ENCODE results near the gene AURKAIP1.

Gene AURKAIP1

DNA sequence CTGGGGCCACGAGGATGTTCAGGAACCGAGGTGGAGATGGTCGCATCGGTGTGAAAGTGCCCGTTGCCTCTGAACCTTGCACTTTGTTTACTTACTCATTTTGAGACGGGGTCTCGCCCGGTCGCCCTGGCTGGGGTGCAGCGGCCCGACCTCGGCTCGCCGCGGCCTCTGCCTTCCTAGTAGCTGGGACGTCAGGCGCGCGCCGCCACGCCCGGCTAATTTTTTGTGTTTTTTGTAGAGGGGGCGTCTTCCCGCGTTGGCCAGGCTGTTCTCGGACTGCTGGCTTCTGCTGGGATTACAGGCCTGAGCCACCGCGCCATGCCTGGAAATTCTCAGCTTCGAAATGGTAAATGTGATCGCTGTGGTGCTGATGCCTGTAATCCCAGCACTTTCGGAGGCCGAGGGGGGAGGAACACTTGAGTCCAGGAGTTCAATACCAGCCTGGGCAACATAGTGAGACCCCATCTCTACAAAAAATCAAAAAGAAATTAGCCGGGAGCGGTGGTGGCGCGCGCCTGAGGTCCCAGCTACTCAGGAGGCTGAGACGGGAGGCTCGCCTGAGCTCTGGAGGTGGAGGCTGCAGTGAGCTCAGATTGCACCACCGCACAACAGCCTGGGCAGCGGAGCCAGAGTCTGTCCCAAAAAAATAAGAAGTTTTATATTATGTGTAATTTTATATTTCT, 32.8 kb upstream of the AURKAIP1 start:
- TF ChIP-seq GATA3 (IDR thresholded peaks at IDR 0.05; ENCODE audit: low read depth, low read length) (no peak), GATA2 (IDR thresholded peaks at IDR 0.05; ENCODE audit: low read depth, low read length) (no peak)

DNA sequence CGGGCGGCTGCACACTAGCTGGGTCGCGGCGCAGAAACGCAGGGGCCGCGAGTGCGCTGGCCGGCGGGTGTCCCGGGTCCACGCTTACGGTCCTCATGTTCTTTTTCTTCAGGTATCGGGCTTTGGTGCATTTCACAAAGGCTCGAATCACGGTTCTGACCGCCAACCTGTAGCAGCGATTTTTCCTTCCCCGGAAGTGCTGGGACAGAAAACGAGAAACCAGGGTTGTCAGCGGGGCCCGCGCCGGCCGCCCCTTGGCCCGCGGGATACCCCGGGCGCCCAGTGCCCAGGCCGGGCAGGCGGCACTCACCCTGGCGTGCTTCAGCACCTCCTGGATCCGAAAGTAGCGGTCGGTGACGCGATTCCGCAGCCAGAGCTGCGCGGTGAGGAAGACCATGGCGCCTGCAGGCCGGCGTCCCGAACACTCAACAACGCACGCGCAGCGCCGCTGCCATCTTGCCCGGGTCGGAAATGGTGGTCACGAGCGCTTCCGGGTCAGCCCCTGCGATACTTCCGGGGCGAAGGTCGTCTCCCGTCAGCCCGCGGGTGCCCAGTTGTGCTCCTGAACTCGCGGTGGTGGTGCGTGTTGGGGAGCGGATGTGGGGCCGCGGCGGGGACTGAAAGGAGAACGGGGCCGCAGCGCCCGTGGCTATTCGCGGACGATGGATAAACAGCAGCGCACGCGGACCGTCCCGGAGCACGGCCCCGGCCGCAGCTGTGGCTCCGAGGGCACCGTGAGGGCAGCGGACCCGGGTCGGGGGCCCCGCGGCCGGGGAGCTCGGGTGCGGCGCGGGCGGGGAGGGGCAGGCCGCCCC, 32.0 kb upstream of the AURKAIP1 start, which contains the start of gene MRPL20:
Gene MRPL20 (minus strand): TSS at position 473 of the 815 bp plus-strand sequence. CDS start 76 bp downstream, at position 397.
- TF ChIP-seq GATA3 (IDR thresholded peaks at IDR 0.05; ENCODE audit: low read depth, low read length) = no peak
- no peak for TF ChIP-seq GATA2 (IDR thresholded peaks at IDR 0.05; ENCODE audit: low read depth, low read length)

GRCh38 chr1:1406101-1406820, 31.3 kb upstream of the AURKAIP1 start:
- TF ChIP-seq GATA3 (IDR thresholded peaks at IDR 0.05; ENCODE audit: low read depth, low read length) = no peak
- no peak for TF ChIP-seq GATA2 (IDR thresholded peaks at IDR 0.05; ENCODE audit: low read depth, low read length)

DNA sequence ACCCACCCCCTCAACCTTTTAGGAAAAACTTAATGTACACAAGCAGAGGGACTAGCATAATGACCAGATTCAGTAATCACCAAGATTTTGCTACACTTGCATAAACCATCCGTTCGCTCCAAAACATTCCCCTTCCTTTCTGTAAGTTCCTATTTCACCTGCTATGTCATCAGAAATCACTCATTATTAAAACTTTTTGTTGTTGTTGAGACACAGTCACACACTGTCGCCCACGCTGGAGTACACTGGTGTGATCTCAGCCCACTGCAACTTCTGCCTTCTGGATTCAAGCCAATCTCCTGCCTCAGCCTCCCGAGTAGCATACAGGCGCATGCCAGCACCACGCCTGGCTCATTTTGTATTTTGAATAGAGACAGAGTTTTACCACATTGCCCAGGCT, 28.6 kb upstream of the AURKAIP1 start:
- TF ChIP-seq GATA3 (IDR thresholded peaks at IDR 0.05; ENCODE audit: low read depth, low read length) (no peak), GATA2 (IDR thresholded peaks at IDR 0.05; ENCODE audit: low read depth, low read length) (no peak)

DNA sequence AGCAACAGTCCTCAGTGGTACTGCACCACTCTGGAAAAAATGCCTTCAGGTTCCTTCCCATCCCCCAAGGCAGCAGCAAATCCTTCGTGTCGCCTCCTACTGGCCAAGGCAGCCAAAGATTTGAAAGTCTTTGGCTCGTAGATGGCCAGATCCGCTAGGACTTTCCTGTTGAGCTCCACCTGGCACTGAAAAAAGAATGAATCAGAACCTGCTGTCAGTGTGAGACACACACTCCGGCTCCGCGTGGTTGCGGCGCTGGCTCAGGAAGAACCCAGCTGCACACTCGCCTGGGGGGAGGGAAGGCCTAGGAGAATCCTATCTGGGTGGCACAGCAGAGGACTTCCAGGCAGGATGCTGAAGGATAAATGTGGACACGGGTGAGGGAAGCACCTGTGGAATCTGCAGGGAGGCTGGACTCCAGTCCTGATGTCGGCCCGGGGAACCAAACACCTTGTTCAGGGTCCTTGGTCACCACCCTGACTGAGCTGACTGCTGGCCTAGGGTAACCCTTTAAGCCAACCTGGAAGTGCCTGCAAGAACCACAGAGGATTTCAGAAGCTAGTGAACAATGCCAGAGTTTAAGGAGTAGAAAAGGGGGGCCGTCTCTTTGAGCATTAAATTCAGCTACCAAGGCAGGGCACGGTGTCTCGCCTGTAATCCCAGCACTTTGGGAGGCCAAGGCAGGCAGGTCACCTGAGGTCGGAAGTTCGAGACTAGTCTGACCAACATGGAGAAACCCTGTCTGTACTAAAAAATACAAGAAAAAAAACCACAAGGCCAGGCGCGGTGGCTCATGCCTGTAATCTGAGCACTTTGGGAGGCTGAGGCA, 27.3 kb upstream of the AURKAIP1 start:
- no peak for TF ChIP-seq GATA3 (IDR thresholded peaks at IDR 0.05; ENCODE audit: low read depth, low read length)
- no peak for TF ChIP-seq GATA2 (IDR thresholded peaks at IDR 0.05; ENCODE audit: low read depth, low read length)

- TF ChIP-seq GATA2 (IDR thresholded peaks at IDR 0.05; ENCODE audit: low read depth, low read length) (no peak), GATA3 (IDR thresholded peaks at IDR 0.05; ENCODE audit: low read depth, low read length) (no peak)
Measured at GRCh38 chr1:1401457-1402010, 26.5 kb upstream of the AURKAIP1 start.

DNA sequence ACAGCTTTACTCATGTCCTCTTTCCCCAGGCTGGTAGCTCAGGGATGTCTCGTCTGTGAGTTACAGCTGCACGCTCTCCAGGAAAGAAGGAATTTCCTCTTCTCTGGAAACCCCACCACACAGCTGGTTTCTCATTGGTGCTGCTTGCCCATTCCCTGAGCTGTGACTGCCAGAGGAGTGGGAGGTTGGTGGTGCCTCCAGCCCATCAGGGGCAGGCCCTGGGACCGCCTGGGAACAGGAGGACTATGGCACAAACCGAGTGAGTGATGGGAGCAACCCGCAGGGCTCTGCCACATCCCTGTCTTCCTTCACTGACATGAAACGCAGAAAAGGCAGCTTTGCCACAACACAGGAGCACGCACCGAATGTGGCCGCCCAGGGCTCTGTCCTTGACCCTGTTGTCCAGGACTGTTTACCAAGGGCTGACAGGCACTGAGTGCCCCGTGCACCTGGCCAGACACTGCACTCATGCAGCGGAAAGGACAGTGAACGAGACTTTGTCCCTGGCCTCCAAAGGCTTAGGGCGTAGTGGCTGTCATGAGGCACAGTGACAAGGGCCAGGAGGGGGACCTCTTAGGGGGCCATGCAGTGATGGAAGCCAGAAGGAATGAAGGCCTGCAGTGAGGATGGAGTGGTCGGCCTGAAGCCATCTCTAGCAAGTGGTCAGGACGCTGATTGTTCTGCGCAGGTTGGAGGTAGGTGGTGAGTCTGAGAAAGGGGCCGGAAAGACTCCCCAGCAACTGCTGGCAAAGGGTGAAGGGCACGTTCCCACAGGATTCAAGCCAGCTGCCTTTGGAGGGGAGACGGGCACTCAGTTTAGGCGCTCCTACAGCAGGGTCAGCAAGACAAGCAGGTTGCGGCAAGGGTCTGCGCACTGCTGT, 25.8 kb upstream of the AURKAIP1 start:
- TF ChIP-seq GATA2 (IDR thresholded peaks at IDR 0.05; ENCODE audit: low read depth, low read length) (no peak), GATA3 (IDR thresholded peaks at IDR 0.05; ENCODE audit: low read depth, low read length) (no peak)

DNA sequence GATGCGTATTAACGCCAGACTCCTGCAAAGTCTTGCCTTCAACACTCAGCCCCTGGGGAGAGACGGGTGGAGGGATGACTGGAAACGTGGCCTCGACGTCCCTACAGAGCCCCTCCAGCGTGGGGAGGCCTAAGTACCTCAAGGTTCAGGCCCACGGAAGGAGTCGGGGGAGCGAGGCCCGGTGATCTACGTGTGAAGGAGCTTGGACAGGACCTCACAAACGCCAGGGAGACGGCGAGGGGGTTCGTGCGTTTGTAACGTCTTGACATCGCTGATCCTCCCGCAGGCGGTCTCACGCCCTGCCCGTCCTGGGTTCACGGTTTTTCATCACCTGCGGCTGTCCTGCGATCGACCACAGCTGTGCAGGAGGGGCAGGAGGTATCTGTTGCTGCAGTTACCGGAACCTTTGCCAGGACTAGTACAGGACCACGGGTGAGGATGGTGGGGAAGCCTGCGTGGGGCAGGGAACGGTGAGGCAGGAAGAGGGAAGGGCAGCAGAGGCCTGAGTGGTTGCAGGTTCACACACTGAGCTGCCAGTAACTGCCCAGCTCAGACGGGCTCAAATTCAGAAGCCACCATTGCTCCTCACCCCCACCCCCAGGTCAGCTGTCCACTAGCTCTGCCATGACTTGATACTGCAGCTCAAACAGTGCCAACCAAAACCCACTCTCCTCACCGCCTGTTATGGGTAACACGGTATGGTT, 25.0 kb upstream of the AURKAIP1 start:
- no peak for TF ChIP-seq GATA2 (IDR thresholded peaks at IDR 0.05; ENCODE audit: low read depth, low read length)
- TF ChIP-seq GATA3 (IDR thresholded peaks at IDR 0.05; ENCODE audit: low read depth, low read length) = no peak

DNA sequence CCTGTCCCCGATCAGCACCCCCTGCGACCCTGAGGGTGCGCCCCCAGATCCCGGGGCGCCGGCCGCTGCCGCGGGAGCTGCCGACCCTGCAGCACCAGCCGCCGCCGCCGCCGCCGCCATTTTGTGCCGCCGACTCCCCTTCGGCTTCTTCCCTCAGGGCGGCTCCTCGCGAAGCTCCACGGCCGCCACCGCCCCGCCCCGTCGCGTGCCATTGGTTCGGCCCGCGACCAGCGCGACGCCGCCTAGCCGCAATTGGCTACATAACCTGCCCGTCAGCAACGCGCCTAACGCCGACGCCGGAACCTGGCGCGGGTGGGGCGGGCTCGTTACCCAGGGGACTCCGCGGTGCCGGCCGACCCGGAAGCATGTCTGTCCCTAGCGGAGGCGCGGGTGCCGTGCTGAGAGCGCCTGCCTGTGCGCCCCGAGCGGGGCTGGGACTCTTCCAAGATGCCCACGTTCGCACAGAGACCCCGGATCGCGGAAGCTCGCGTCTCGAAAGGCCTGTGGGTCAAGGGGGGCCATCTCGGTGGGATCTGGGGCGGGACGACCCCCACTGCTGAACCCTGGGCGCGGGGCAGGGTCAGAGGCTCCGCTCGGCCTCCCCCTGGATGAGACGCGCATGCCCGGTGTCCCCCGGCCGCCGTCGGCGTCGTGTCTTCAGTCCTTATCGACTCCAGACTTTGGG, 24.3 kb upstream of the AURKAIP1 start, which contains the start of gene CCNL2:
Gene CCNL2 (minus strand): TSS at position 149 of the 685 bp plus-strand sequence. CDS start 29 bp downstream, at position 120.
- TF ChIP-seq GATA3 (IDR thresholded peaks at IDR 0.05; ENCODE audit: low read depth, low read length) (no peak), GATA2 (IDR thresholded peaks at IDR 0.05; ENCODE audit: low read depth, low read length) (no peak)

GRCh38 chr1:1398677-1399186, 23.7 kb upstream of the AURKAIP1 start:
- TF ChIP-seq GATA3 (IDR thresholded peaks at IDR 0.05; ENCODE audit: low read depth, low read length) (no peak), GATA2 (IDR thresholded peaks at IDR 0.05; ENCODE audit: low read depth, low read length) (no peak)

All from SH-SY5Y (cell line).